ENCODE measurements around the gene PARP6.

PARP6 gene

DNA sequence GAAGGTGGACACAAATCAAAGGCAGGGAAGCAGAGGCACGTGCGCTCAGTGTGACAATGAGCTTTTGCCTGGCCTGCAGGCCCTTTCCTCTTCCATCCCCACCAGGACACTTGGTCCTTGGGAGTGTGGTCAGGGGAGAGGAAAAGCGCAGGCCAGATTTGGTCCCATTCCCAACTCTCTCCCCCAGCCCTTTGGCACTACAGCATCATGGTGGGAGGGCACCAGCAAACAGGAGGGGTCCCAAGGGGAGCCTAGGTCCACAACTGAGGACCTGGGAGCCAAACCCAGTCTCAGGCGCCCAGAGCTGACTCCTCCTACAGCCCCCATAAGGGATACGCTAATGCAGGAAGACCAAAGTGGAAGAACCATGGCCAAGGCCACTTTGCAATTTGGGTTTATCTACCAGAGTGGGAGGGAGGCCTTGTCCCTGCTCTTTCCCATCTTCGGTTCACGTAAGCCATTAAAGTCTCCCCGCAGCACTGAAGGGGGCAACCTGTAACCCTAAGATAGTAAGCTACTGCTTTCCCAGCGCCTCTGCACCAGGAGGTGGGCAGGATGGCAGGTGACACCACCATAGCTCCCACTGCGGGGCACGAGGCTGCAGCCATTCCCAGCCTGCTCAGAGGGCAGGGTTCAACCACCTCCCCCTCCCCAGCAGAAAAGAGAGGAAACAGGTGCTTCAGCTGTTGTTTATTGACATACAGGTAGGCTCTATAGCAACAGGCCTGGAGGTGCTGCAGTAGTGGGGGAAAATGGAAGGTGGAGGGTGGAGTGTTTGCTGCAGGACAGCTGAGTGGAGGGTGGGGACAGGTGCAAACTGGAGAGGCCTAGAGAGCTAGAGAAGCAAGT is 73.8 kb downstream of the PARP6 start:
- DNase-seq = no peak

DNA sequence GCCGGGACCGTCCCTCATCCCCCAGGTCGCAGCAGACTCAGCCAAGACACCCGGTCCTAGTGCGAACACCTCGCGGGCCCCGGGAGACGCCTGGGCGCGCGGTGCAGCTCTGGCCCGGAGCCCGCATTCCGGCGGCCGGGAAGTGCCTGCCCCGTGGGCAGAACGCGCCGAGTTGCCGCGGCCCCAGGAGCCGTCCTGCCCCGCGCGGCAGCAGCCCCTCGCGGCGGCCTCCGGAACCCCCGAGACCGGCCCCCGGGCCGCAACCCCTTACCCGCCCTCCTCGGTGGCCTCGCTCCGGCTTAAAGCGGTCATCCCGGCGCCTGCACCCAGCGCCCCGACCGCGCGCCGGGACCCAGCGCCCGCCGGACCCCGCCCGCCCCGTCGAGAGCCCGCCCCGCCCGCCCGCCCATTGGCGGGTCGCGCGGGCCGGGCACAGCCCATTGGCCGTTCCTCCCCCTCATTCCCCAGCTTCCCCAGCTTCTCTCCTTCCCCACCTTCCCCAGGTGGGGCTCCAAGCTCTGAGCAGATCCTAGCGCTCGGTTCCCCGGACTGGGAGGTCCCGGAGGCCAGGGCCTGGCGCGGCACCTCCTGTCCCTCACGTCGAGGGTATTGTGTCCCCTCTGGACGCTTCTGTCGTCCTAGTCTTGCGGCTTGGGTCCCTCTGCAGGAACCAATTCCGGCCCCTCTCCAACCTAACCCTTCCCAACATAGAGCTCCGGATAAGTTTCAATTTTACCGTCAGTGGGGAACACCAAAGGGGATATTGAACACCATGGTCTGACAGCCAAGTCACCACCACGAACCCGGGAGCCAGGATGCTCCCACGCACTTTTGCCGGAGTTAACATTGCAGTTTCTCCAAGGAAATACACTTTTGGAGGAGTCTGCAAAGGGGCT is 74.6 kb downstream of the PARP6 start, which contains the start of gene GRAMD2A:
TSS of gene GRAMD2A (minus strand) at position 328 of the 896 bp plus-strand sequence.
- peak; percentile 22 to 48 for DNase-seq

DNA sequence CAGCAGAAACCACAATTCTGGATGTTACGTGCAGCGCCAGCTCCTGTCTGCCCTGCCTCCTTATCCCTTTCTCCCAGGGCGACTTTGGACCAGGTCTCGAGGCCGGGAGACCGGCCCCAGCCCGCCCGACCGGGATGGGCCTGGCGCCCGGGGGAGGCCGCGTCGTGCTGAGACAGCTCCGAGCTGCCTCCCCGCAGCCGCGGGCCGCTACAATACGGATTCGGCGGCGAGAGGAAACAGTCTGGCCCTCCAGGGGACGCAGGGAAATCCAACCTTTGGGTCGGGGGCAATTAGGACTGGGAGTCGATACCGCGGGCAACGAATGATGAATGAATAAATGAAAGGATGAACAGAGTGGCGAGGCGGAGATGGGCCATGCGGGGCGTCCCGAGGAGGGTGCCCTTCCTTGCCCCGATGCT is 75.3 kb downstream of the PARP6 start:
- no peak for DNase-seq

DNA sequence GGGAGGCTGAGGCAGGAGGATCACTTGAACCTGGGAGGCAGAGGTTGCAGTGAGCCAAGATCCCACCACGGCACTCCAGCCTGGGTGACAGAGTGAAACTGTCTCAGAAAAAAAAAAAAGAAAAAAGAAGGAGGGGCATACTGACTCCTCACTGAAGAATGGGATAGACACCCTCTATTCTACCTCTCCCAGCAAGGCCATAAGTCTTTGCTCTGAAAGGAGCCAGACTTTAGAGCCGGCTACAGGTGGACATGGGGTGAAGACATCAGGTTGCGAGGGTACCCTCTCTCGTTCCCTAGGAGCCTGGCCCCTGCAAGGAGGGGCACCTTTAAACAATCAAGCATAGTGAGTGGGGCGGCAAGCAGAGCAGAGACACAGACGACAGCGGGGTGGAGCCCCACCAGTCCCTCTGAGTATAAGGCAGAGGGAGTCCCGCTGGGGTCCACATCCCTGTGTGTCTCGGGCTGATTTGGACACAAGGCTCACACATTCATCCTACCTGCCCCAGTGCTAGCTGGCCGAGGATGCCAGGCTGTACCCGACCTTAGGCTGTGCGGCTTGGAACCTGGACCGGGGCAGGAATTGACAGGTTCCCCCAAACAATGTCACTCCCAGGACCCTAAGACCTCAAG is 75.8 kb downstream of the PARP6 start:
- DNase-seq = no peak

DNA sequence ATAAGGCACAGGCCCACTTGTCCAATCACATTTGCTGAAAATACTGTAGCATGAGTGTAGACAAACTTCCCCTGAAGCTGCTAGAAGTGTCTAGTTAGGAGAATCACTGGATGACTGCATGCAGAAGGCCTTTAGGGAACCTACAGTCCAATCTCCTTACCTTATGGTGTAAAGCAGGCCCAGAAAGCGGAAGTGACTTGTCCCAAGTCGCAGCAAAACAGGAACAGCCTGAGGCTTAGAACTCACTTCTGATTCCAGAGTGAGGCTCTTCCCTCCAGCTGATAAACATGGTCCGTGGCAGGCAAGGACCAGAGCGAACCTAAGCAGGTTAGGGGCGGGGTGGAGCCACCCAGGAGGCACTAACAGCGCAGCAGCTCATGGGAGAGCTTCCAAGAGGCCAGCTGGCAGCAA is 77.2 kb downstream of the PARP6 start:
- DNase-seq = no peak

DNA sequence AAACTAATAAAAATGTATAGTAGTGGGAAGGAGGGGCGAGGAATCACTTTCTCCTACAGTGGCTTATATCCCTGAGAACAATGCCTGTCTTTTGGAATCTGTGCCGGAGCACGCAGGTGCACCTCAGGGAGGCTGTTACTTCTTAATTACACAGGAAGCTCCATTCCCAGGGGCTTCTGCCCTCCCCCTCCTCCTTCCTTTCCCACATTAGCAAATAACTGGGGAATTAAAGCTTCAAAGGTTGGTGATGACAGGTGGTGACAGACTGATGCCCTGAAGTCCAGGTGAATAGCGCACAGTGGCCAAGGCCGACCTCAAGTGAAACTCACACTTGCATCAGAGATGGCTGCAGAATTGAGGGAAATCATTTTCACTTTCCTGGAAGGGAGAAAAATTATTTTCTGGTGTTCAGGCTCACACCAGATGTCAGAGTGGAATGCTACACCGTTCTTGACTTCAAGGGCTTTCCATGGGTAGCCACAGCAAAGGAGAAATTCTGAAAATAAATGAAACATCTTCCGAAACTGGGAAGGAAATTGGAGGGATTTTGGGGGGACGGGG is 78.4 kb downstream of the PARP6 start:
- DNase-seq = no peak

DNA sequence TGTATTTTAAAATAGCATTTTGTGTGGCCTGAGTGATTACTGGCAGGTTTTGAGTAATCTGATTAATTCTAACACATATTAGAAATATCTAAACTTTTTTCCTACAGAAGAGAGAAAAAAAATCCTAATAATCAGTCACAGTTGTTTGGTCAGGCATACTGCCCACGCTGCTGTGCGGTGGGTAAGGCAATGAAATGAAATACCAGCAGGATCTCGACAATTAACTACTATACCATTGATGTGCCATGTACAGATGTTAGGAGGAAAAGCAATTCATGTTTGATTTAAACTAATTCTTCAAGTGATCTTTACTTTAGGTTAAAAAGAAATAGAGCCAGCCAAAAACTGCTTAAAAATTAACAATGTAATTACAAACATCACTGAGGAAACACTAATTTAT is 79.9 kb downstream of the PARP6 start:
- no peak for DNase-seq

Data from stimulated activated CD4-positive, alpha-beta T cell treated with anti-CD3 and anti-CD28 coated beads, Interleukin-4, amount 100 ng/mL, for 4 hours (primary cell).